Coronary artery (tissue), 2 donors: ENCODE results near the gene PCGF2.
A peak's percentile ranks its signal among the peaks of the same experiment; 100 is the strongest.
"Not testable (repeated sequence)": the region's sequence is repeated elsewhere in the genome, so short reads cannot be mapped to it uniquely, and the experiment has no call there.

Experiments
- DNase-seq: peaks from one replicate; pipeline ENCODE4 v3.0.0-alpha.2; 2017; ENCODE audit warnings: low spot score
- H3K27ac ChIP-seq, 2 donors: fragments of 200-600 bp; sonication (generic); one replicate each; pipeline ENCODE4 v1.5.1; 2016 to 2019
- H3K4me3 ChIP-seq: fragments of 200-600 bp; sonication (generic); 2 replicates; pipeline ENCODE4 v1.5.1; 2016; ENCODE audit warnings: mild to moderate bottlenecking, moderate library complexity
- TF ChIP-seq, protein P1 (sequence below): fragments of 200-600 bp; sonication (generic); IDR thresholded peaks from one replicate; pipeline ENCODE4 v1.5.1; 2019; ENCODE audit warnings: antibody characterized with exemption

The PCGF2 gene

DNA sequence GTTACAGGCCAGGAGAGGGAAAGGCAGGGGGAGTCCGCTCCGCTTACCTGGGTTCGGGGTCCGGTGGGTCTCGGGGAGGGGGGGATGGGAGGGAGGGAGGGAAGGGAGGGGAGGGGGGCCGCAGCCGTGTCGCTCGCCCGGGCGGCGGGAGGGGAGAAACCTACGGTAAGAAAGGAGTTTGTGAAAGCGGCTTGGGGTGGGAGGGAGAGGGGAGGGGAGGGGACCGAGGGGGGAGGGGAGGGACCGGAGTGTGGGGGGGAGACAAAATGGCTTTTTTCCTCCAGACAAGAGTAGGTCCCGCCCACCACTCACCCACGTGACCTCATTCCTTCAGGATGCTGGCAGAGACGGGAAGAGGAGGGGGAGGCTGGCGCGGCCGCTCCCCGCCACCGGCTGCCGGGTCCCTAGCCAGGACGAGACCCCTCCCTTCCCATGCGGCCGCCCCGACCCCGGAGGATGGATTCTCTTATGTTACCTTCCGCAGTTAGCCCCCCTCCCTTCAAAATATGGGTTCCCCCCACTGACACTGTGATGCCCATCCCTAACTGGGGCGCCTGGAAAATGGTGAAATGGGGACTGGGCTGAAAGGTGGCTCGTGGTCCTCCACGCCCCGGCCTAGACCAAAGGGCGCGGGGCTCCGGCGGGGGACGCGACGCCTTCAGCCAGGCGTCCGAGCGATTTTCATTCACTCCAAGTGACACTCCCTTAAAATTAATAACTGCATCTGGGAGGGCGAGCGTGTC, at the start of gene PCGF2:
TSS of gene PCGF2 (minus strand) at position 188 of the 743 bp plus-strand sequence. CDS start 7,934 bp downstream, outside the sequence.
- TF ChIP-seq, protein P1, sequence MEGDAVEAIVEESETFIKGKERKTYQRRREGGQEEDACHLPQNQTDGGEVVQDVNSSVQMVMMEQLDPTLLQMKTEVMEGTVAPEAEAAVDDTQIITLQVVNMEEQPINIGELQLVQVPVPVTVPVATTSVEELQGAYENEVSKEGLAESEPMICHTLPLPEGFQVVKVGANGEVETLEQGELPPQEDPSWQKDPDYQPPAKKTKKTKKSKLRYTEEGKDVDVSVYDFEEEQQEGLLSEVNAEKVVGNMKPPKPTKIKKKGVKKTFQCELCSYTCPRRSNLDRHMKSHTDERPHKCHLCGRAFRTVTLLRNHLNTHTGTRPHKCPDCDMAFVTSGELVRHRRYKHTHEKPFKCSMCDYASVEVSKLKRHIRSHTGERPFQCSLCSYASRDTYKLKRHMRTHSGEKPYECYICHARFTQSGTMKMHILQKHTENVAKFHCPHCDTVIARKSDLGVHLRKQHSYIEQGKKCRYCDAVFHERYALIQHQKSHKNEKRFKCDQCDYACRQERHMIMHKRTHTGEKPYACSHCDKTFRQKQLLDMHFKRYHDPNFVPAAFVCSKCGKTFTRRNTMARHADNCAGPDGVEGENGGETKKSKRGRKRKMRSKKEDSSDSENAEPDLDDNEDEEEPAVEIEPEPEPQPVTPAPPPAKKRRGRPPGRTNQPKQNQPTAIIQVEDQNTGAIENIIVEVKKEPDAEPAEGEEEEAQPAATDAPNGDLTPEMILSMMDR, result no peak
- DNase-seq, result peak; percentile 92
- peak within 1 kb of the TSS; percentile 95 for H3K4me3 ChIP-seq
- peak within 1 kb of the TSS; percentile 81 to 89 for H3K27ac ChIP-seq

- DNase-seq, result no peak
- H3K4me3 ChIP-seq, result peak overlapping the region; percentile 99
- TF ChIP-seq, protein P1, result no peak
- peak overlapping the region; percentile 55 to 100 for H3K27ac ChIP-seq
Measured at GRCh38 chr17:38797828-38798227, 49.7 kb upstream of the PCGF2 start.

DNA sequence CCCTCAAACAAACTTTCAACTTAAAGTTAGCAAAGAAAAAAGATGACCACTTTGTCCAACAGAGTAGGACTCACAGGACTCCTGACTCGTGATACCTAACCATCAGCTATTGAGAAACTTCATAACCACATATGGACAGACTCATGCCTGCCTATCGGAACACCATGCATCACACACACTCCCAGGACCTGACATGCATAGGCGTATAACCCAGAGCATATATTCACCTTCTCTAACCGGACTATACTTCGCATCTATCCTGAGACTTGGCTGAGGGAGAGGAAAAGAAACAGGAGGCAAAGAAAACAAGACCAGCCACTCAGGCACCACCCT, 49.0 kb upstream of the PCGF2 start:
- no peak for DNase-seq
- Histone ChIP-seq H3K4me3 (peak overlapping the region; percentile 99), H3K27ac (peak overlapping the region; percentile 55 to 100)
- TF ChIP-seq, protein P1, result no peak

DNA sequence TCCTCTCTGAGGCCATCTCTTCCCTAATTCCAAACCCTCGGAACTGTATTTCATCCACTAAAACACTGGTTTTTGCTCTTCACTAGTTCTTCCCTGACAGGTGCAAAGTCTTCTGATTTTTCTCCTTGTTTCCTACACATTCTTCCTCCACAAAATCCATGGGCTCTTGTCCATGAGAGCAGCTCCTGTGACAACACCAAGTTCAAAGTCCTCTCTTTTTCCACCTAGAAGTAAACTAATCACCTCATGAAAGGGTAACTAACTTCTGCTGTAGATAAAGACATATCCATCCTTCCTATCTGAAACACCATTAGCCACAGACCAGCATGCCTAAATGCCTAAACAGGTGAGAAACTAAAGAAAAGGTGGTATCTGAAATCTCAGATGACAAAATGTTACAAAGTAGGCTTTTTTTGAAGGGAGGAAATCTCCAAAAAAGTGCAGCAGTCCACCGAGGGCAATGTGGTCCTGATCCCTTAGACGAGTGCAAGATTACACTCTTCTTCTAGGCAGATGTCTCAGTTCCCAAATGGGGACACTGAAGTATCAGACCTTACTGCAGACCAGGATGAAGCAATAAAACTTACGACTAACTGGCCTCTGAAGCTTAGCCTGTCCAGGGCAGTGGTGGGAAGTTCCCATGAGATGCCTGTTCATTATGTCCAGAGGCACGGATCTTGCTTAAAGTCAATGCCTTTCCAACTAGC, 48.5 kb upstream of the PCGF2 start:
- TF ChIP-seq, protein P1, result no peak
- H3K4me3 ChIP-seq, result peak overlapping the region; percentile 99

DNA sequence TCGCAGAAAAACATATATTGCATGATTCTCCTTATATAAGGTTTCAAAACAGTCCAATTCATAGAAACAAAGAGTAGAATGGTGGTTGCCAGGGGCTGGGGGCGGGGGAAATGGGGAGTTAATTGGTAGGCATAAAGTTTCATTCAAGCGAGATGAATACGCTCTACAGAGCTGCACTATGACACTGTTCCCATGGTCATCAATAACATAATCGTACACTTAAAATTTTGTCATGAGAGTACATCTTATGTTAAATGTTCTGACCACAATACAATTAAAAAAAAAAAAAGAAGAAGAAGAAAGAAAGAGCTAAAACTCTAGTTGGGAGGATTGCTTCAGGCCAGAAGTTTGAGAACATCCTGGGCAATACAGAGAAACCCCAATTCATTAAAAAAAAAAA, 46.1 kb upstream of the PCGF2 start:
- TF ChIP-seq, protein P1, result no peak
- Histone ChIP-seq H3K27ac (no peak overlapping the region), H3K4me3 (no peak overlapping the region)
- no peak for DNase-seq

More for the DNA sequence above, 48.5 kb upstream of the PCGF2 start:
- peak overlapping the region; percentile 55 to 100 for H3K27ac ChIP-seq
- DNase-seq, result no peak

DNA sequence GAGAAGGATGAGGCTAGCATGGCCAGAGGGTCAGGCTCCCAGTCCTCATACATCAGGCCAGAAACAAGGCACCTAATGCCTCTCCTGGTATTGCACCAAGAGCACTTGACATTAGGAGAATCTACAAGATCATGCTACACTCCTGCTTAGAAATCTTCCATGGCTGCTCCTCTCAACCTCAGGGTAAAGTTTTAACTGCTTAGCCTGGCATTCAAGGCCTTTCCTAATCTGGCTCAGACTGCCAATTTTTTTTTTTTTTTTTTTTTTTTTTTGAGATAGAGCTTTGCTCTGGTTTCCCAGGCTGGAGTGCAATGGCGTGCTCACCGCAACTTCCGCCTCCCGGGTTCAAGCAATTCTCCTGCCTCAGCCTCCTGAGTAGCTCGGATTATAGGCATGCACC, 43.0 kb upstream of the PCGF2 start:
- Histone ChIP-seq H3K4me3 (no peak overlapping the region), H3K27ac (no peak overlapping the region)
- no peak for DNase-seq
- TF ChIP-seq, protein P1, result no peak

- H3K4me3 ChIP-seq, DNase-seq: not testable (repeated sequence)
- H3K27ac ChIP-seq, result peak overlapping the region in 1 of 2 donors; percentile 35
Measured at GRCh38 chr17:38790148-38790707, 42.1 kb upstream of the PCGF2 start.
